ENCODE measurements around the gene ABCC2. TPM values are rescaled to one million over a fixed set of nuclear protein-coding genes. Genes with fewer than 3 reads are reported as not detected.

The ABCC2 gene
- polyA plus RNA-seq, 1 donor (not counting 4 experiments of a cell fraction or from before 2014, with no cell fraction given) = 2.5 TPM

GRCh38 chr10:99855479-99856071, 73.1 kb downstream of the ABCC2 start:
- DNase-seq (ENCODE audit: low read depth, low spot score) (no peak), FAIRE-seq (no peak)
- Histone ChIP-seq H3K36me3 (ENCODE audit: control insufficient read depth in 2 of 2, extremely low read depth in 1 of 2, insufficient read depth in 2 of 2, low read length in 2 of 2) (no peaks in the 10 kb centered on the region), H3K4me1 (ENCODE audit: control insufficient read depth, extremely low read depth, insufficient read depth, low read length) (no peaks in the 10 kb centered on the region), H3K9me1 (ENCODE audit: control insufficient read depth, extremely low read depth, insufficient read depth, low read length) (no peaks in the 10 kb centered on the region), H3K27ac (ENCODE audit: control insufficient read depth, insufficient read depth, low read length) (no peak overlapping the region), H3K9me3 (ENCODE audit: control insufficient read depth, low read depth, low read length) (no peaks in the 10 kb centered on the region), H4K20me1 (ENCODE audit: control insufficient read depth, extremely low read depth, insufficient read depth, low read length) (no peaks in the 10 kb centered on the region), H3K9ac (ENCODE audit: control insufficient read depth, extremely low read depth, insufficient read depth, low read length) (no peak overlapping the region), H3K4me3 (ENCODE audit: control insufficient read depth in 2 of 3, extremely low read depth in 1 of 3, insufficient read depth in 2 of 3, low read depth in 1 of 3, low read length in 3 of 3) (no peak overlapping the region), H3K27me3 (ENCODE audit: control insufficient read depth, extremely low read depth, insufficient read depth, low read length) (peaks cover 4% of the 10 kb centered on the region), H3K4me2 (ENCODE audit: control insufficient read depth, extremely low read depth, insufficient read depth, low read depth, low read length) (no peak overlapping the region), H3K79me2 (ENCODE audit: control insufficient read depth, insufficient read depth, low read length) (no peaks in the 10 kb centered on the region), H2AFZ (ENCODE audit: control insufficient read depth, low read length) (no peak overlapping the region)
- dilution Hi-C loops (cut with MboI; ENCODE audit: extremely low pct_ligation_motif_present, low sequenced_read_pairs) = no loop called here
- TF ChIP-seq EZH2 (IDR thresholded peaks at IDR 0.05; ENCODE audit: low read length) = no peak
- TF ChIP-seq, protein P1, sequence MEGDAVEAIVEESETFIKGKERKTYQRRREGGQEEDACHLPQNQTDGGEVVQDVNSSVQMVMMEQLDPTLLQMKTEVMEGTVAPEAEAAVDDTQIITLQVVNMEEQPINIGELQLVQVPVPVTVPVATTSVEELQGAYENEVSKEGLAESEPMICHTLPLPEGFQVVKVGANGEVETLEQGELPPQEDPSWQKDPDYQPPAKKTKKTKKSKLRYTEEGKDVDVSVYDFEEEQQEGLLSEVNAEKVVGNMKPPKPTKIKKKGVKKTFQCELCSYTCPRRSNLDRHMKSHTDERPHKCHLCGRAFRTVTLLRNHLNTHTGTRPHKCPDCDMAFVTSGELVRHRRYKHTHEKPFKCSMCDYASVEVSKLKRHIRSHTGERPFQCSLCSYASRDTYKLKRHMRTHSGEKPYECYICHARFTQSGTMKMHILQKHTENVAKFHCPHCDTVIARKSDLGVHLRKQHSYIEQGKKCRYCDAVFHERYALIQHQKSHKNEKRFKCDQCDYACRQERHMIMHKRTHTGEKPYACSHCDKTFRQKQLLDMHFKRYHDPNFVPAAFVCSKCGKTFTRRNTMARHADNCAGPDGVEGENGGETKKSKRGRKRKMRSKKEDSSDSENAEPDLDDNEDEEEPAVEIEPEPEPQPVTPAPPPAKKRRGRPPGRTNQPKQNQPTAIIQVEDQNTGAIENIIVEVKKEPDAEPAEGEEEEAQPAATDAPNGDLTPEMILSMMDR (optimal IDR thresholded peaks at IDR 0.05 in 1 of 3, IDR thresholded peaks at IDR 0.05 in 1 of 3, conservative IDR thresholded peaks at IDR 0.05 in 1 of 3; ENCODE audit: extremely low read depth in 1 of 3, insufficient read depth in 2 of 3, low read length in 3 of 3) = no peak

DNA sequence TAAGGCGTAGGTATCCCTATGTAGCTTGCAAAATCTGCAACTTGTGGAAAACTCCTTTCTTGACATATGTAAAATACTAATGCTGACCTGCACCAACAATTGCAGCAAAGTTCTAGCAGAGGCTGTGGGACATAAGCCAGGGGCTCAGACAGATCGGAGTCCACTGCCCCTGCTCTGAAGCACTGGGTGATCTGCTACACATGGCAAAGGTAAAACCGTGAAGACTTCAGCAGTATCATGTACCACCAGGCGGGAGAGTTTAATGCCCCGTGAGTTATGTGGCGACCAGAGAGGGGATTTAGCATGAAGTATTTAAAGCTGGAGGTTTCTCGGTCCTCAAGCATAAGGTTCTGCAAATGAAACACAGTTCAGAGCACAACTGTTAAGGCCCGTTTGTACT, 76.4 kb downstream of the ABCC2 start:
- no peak for FAIRE-seq
- TF ChIP-seq, protein P1 (optimal IDR thresholded peaks at IDR 0.05 in 1 of 3, IDR thresholded peaks at IDR 0.05 in 1 of 3, conservative IDR thresholded peaks at IDR 0.05 in 1 of 3; ENCODE audit: extremely low read depth in 1 of 3, insufficient read depth in 2 of 3, low read length in 3 of 3) = no peak
- TF ChIP-seq EZH2 (IDR thresholded peaks at IDR 0.05; ENCODE audit: low read length) = no peak
- dilution Hi-C loops (cut with MboI; ENCODE audit: extremely low pct_ligation_motif_present, low sequenced_read_pairs) = no loop called here

More for the DNA sequence above, 76.4 kb downstream of the ABCC2 start:
- DNase-seq (ENCODE audit: low read depth, low spot score) = no peak
- no peaks in the 10 kb centered on the region for H3K4me1 ChIP-seq (ENCODE audit: control insufficient read depth, extremely low read depth, insufficient read depth, low read length)
- H3K36me3 ChIP-seq (ENCODE audit: control insufficient read depth in 2 of 2, extremely low read depth in 1 of 2, insufficient read depth in 2 of 2, low read length in 2 of 2) = no peaks in the 10 kb centered on the region
- H3K4me3 ChIP-seq (ENCODE audit: control insufficient read depth in 2 of 3, extremely low read depth in 1 of 3, insufficient read depth in 2 of 3, low read depth in 1 of 3, low read length in 3 of 3) = no peak overlapping the region
- H4K20me1 ChIP-seq (ENCODE audit: control insufficient read depth, extremely low read depth, insufficient read depth, low read length) = no peaks in the 10 kb centered on the region
- no peaks in the 10 kb centered on the region for H3K79me2 ChIP-seq (ENCODE audit: control insufficient read depth, insufficient read depth, low read length)
- H3K9me1 ChIP-seq (ENCODE audit: control insufficient read depth, extremely low read depth, insufficient read depth, low read length) = no peaks in the 10 kb centered on the region
- no peaks in the 10 kb centered on the region for H3K9me3 ChIP-seq (ENCODE audit: control insufficient read depth, low read depth, low read length)
- no peak overlapping the region for H2AFZ ChIP-seq (ENCODE audit: control insufficient read depth, low read length)
- no peak overlapping the region for H3K4me2 ChIP-seq (ENCODE audit: control insufficient read depth, extremely low read depth, insufficient read depth, low read depth, low read length)
- no peak overlapping the region for H3K9ac ChIP-seq (ENCODE audit: control insufficient read depth, extremely low read depth, insufficient read depth, low read length)
- no peak overlapping the region for H3K27ac ChIP-seq (ENCODE audit: control insufficient read depth, insufficient read depth, low read length)
- H3K27me3 ChIP-seq (ENCODE audit: control insufficient read depth, extremely low read depth, insufficient read depth, low read length) = peaks cover 4% of the 10 kb centered on the region

Data from keratinocyte (primary cell).